SU-DHL-6 (cell line): ENCODE data around the gene MEIOC.

Source experiments
- EZH2phosphoT487 ChIP-seq: fragments of 200-600 bp; sonication (generic), shearing (Covaris generic); conservative IDR thresholded peaks from 2 replicates; pipeline ENCODE4 v1.6.1; 2018; ENCODE audit warnings: mild to moderate bottlenecking, antibody characterized with exemption, low read length, moderate library complexity, mixed read lengths
- TF ChIP-seq, protein P1 (sequence below): fragments of 200-600 bp; sonication (generic); IDR thresholded peaks from one replicate; pipeline ENCODE4 v1.5.1; 2017; ENCODE audit warnings: antibody characterized with exemption, mild to moderate bottlenecking, low read length, moderate library complexity; ENCODE audit not compliant: insufficient read depth, poor library complexity, severe bottlenecking

DNA sequence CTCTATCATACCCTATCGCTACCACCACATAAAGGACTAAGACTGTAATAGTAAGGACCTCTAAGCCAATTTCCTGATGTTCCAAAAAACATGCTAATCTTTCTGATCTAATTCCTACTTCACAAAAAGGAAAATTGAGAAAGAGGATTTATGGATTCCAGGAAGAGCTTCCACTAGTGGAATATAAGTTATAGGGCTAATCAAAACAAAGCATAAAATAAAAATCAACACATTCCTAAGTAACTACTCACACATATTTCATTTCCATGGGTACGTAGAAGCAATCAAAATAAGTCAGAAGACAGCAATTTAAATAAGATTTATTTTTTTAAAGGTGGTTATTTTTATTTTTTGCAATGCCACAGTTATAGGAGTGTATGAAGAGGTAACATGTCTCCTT lies 20.9 kb downstream of the MEIOC start:
- TF ChIP-seq, protein P1, sequence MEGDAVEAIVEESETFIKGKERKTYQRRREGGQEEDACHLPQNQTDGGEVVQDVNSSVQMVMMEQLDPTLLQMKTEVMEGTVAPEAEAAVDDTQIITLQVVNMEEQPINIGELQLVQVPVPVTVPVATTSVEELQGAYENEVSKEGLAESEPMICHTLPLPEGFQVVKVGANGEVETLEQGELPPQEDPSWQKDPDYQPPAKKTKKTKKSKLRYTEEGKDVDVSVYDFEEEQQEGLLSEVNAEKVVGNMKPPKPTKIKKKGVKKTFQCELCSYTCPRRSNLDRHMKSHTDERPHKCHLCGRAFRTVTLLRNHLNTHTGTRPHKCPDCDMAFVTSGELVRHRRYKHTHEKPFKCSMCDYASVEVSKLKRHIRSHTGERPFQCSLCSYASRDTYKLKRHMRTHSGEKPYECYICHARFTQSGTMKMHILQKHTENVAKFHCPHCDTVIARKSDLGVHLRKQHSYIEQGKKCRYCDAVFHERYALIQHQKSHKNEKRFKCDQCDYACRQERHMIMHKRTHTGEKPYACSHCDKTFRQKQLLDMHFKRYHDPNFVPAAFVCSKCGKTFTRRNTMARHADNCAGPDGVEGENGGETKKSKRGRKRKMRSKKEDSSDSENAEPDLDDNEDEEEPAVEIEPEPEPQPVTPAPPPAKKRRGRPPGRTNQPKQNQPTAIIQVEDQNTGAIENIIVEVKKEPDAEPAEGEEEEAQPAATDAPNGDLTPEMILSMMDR, result no peak
- TF ChIP-seq EZH2phosphoT487, result no peak
